CD4-positive, alpha-beta T cell treated with Interleukin-1 beta for 1 hour (primary cell): Measurements from ENCODE around the gene SMCO2.
A peak's percentile ranks its signal among the peaks of the same experiment; 100 is the strongest.

ENCODE experiments used
- DNase-seq, 2 donors: peaks; one replicate each; pipeline ENCODE4 v3.0.0-alpha.2; 2020 to 2022

Gene SMCO2

DNA sequence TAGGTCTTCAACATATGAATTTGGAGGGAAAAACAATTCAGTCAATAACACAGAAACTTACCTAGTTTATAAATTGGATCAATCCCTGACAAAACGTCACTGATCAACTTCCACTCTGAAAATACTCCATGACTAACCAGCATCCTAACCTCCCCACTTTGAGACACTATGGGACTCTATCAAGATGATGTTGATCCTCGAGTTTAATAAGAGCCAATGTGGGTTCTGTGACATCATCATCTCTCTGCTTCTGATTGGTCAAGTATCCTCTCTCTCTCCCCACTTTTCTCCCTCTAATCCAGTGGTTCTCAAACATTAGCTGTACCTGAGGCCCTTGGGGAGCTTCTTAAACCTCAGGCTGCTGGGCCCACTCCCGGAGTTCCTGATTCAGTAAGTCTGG, at the start of gene SMCO2:
SMCO2 (plus strand) TSS at position 301 of the 400 bp plus-strand sequence. CDS start 23,896 bp downstream, outside the sequence.
- no peak for DNase-seq

DNA sequence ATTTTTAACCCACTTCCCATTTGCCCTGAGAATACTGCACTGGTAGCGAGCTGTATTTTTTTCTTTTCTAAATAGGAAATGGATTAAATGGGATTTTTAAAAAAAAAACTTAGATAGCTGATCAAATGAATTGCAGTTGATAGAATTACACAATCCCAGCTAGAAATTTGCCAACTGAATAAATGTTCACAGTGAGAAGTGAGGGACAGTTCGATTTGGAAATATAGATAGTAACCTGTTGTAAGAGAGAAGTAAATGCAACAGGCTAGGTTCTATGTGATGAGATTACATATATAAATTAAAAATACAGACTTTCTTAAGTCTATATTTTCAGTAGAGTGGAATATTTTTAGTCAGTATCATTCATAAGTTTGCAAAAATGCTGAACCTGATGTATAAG, 48.1 kb upstream of the SMCO2 start:
- DNase-seq, result no peak

DNA sequence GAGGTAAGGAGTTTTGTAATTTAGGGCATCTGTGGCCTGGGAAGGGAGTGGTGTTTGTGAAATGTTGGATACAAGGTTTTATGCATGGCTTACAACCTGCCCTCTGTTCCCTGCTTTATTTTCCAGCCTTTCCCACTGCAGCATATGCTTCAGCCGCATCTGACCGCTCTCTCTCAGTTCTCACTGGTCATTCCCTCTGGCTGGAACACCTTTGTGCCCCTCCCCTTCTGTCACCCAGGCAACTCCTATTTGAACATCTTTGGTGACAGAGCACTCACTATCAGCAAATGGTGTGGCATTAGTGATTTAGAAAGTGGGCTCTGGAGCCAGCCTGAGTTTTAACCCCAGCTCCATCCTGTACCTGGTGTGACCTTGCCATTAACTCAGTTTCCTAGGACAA, 47.5 kb upstream of the SMCO2 start:
- DNase-seq, result no peak

DNA sequence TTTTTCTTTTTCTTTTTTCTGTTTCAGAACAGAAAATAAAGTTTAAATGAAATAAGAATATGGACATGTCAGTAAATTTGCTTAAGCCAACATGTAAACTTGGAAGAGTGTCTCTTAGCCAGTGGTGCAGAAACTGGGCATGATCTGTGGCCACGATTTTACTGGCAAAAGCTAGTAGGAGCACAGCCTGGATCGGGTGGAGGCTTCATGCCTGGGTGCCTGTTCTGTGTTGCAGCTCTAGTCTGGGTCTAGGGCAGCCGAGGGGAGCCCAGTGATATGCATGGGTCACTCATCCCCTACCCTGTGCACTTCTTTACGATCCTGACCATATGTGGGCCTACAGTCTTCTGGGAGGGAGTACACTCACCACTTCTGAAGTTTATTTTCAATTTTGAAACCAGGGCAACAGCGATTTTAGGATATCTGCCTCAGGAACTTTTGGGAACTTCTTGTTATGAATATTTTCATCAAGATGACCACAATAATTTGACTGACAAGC, 45.6 kb upstream of the SMCO2 start:
- DNase-seq, result no peak

DNA sequence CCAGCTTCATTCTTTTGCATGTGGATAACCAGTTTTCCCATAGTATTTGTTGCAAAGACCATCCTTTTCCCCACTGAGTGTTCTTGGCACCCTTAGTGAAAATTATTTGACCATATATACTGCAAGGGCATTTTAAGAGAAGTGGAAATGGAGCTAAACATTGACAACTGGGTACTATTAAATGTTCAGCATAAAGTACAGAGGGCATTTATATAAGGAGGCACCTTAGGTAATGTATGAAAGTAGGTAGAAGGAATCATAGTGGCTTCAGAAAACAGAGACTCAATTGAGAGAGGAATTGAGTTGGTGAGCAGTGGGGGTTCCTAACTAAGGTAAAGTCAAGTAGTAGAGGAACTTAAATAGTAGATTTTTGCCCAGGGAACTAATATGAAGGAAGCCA, 34.5 kb upstream of the SMCO2 start:
- no peak for DNase-seq

DNA sequence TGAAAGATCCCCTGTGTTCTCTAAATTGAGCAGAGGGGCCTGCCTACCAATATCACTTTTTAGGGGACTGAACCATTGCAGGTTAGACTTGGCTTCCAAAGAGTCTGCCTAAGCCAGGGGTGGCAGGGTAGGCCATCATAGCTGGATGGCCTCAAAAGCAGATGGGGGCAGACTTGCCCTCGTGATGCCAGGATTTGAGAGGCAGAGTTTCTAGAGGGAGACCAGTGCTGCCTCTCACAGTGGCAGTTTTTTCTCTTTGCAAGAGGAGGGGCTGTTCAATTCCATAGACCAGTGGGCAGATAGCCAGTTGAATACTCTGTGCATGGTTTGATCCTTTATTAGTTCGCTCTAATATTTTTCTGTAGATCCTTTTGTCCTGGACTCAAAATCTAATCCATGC, 23.8 kb upstream of the SMCO2 start:
- DNase-seq, result no peak

DNA sequence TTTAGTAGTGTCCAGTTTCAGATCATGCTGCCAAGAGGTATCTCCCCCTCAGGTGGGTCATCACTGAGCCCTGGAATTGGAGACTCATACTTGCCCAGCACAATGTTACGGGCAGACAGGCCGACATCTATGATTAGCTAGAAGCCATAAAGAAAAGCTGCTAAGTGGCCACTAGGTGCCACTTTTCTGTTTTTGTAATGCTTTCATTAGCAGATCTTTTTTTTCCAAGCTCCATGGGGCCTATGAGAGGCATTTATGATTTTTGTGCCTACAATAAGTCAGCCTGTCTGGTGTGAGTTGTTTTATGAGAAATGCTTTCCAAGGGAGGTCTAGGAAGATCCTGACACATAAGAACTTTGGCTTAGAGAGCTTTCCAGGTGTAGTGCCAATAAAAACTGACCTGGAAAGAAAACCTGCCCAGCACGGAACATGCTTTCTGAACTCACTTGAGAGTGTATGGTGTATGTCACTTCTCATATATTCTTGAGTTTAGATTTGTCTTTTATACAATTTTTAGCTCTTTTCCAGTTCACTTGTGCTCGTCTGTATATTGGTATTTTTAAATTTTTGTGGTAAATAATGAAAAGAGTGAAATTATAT, 21.8 kb upstream of the SMCO2 start:
- no peak for DNase-seq

DNA sequence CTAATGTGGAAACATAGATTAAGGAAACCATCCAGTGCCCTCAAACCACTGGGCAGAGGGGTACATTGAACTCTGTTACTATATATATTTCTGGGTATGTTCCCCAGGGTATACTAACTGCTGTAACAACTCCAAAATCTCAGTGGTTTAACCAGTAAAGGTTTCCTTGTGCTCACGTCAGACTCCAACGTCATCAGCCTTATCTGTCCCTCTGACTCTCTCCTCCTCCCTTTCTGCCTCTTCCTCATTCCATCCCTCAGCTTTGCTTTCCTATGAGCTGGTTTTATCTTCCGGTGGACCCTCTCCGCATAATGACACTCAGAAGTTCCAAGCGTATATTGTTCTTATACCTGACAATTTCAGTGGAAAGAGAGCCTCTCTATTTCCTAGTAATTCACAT, 21.2 kb upstream of the SMCO2 start:
- DNase-seq, result no peak

DNA sequence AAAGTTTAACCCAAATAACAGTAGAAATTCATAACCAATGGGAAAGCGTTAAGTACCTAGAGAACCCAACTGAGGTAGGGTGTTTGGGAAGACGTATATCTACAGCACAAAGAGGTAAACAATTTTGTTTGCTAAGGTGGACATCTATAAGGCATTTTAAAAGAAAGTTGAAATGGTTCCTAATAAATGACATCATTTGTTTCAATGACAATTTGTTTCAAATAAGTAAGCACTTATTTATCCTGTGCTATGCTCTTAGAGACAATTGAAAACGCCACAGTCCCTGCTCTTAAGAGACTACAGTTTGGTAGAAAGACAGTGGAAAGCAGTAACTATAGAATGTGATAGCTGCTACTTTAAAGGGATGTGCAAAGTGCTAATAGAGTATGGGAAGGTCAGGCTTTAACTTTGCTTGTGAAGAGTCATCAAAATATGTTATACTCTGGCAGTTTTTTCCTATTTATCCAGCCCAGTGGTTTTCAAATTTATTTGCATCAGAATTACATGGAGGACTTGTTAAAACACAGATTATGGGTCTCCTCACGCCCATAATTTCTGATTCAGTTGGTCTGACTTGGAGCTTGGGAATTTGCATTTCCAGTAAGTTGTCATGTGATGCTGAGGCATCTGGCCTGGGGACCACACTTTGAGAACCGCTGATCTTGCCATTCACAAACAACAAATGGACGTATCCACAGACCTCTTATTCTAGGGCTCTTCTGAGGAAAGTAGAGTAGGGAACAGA, 19.6 kb upstream of the SMCO2 start:
- no peak for DNase-seq

DNA sequence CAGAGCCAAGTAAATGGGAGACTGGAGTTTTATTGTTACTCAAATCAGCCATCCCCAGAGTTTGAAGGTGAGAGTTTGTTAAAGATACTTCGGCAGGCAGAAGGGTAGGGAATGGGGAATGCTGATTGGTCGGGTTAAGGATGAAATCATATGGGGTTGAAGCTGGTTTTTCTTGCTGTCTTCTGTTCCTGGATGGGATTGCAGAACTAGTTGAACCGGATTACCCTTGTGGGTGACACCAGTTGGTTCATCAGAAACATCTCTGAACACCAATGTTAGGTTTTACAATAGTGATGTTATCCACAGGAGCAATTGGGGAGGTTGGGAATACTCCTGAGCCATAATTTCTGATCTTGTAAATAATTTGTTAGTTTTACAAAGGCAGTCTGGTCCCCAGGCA, 18.7 kb upstream of the SMCO2 start:
- DNase-seq, result no peak

DNA sequence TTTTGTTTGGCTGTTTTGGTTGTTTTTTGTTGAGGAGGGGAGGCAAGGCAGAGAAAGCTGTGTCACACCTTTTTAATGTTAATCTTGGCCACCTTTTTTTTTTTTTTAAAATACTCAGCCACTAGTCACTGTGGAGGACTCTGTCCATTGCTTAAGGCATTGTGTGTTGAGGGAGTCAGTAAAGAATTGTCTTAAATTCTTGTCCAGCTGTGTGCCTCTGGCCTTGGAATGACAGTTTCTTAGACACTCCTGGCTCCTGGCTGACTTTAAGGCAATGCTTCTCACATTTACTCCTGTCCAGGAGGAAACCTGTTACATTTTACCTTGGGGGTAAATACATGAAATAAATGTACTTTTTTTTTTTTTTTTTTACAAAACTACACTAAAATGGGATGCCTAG, 18.1 kb upstream of the SMCO2 start:
- no peak for DNase-seq

DNA sequence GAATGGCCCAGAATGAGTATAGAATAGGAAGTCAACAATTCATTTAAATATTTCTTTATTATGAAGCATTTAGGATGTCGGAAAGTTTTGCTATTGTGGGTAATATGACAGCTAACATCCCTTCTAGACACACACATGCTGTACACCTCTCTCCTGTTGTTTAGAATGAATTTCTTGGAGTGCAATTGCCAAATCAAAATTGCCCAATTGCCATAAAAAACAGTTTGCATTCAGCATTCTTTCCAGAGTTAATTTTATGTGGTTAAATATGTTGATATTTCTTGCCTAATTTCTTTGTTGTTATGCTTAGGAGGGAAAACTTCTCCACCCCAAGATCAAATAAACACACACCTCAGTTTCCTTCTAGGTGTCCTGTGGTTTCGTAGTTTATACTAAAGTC, 16.9 kb upstream of the SMCO2 start:
- no peak for DNase-seq

DNA sequence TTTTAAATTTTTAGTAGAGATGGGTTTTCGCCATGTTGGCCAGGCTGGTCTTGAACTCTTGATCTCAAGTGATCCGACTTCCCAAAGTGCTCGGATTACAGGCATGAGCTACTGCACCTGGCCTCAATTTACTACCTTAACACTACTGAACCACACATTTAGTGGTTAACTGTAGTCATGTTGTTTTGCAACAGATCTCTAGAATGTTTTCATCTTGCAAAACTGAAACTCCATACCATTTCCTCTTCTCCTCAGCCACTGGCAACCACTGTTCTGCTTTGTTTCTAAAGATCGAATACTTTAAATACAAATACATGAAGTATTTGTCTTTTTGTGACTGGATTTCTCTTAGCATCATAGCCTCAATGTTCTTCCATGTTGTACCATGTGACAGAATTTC, 15.4 kb upstream of the SMCO2 start:
- DNase-seq, result peak in 1 of 2 donors; percentile 1

DNA sequence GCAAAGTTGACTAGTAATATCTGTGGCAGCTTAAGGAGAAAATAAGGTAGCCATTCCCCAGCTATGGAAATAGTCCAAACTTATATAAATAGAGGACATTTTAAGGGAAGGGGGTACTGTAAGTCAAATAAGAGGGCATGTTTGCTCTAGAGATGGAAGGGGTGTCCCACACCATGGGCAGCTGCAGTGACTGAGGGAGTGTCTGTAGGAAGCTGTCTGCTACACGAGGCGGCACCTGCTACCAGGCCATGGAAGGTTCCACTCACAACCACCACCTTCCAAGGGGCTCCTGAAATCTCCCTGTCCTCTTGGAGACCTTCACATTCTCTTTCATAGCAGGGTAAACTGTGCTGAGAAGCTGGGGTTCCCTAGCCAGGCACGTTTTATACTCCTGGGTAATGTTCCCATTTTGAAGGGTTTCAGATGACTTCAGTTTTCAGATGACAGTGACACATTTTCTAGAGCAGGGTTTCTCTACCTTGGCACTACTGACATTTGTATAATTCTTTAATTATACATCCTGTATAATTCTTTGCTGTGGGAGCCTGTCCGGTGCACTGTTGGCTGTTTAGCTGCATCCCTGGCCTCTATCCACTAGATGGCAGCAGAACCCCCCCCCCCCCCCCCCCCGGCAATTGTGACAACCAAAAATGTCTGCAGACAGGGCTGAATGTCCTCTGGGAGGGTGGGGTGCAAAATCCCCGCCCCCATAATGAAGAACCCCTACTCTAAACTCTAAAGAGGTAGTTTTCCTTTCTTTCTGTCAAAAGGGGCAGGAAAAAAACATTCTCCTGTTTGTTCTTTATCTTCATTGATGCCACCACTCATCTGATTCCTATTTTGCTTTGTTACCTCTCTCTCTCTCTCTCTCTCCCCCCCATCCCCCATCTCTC, 11.6 kb upstream of the SMCO2 start:
- DNase-seq, result peak; percentile 2 to 13

DNA sequence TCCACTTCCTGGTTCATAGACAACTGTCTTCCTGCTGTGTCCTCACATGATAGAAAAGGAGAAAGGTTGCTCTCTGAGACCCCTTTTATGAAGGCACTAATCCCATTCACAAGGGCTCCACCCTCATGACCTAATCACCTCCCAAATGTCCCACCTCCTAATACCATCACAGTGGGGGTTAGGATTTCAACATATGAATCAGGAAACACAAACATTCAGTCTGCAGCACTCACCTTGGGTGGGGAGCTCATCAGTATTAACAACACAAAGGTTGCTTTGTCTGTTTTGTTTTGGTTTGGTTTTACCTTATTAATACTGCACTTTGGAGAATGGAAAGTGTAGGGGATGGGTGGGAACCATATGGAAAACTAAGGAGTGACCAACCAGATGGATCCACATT, 10.5 kb upstream of the SMCO2 start:
- no peak for DNase-seq

DNA sequence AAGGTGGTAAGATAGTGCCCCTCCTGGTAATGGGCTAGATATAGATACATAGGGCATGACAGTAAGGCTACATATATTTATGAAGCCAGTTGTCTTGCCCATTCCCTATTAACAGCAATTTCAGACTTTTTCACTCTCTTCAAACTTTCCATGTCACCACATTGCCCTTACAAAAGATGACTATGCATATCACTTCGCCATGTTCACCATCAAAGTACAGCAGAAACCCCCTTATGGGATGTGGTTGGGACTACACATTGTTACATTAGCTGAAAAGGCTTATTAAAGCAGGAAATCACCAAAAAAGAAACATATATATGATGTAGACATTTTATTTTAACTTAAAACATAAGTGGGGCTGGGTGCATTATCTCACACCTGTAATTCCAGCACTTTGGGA, 9.8 kb upstream of the SMCO2 start:
- DNase-seq, result no peak

DNA sequence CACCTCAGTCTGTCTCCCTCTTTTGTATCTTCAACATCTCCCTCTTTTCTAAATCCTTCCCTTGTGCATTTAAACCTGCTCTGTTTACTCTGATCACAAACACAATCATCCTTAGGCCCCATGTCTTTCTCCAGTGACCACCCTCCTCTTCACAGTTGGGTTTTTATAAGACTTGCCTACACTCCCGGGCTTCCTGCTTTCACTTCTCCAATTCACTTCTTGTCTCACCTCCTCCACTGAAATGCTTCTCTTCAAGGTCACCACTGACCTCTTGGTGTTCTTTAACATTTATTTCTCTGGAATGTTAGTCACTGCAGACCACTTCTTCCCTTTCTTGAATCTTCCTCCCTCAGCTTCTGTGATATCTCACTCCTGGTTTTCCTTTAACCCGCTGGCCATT, 8.7 kb upstream of the SMCO2 start:
- no peak for DNase-seq

DNA sequence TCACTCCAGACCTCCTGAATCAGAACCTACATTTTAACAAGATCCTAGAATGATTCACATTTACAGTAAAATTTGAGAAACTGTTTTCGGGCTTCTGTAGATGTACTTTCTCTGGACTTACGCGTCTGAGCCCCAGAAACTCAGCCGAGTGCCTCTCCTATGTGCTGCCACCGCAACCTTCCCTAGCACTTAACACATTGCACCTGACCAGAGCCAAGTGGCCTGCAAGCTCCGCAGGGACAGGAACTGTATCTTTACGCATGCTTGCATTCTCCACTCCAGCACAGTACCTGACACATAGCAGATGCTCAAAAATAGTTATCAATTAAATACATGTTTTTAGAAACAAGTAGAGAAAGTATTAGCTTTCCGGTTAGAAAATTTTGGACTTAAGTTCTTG, 1.2 kb downstream of the SMCO2 start:
- DNase-seq, result no peak

DNA sequence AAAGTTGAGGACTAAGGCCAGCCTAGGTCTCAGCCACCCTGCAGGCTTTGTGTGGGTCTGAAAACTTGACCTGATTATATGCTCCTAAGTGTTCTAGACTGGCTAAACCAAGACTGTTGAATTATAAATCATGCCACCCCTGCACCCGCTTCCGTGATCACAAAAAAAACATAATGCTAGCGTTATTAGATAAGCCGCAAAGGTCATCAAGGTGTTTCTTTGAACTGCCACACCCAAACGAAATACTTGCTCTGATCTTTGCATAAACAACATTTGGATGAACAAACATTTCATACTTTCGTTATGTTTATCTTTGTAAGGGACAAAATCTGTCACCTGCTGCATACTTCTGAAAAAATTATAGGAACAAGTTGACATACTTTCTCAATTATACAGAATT, 2.5 kb downstream of the SMCO2 start:
- DNase-seq, result no peak

DNA sequence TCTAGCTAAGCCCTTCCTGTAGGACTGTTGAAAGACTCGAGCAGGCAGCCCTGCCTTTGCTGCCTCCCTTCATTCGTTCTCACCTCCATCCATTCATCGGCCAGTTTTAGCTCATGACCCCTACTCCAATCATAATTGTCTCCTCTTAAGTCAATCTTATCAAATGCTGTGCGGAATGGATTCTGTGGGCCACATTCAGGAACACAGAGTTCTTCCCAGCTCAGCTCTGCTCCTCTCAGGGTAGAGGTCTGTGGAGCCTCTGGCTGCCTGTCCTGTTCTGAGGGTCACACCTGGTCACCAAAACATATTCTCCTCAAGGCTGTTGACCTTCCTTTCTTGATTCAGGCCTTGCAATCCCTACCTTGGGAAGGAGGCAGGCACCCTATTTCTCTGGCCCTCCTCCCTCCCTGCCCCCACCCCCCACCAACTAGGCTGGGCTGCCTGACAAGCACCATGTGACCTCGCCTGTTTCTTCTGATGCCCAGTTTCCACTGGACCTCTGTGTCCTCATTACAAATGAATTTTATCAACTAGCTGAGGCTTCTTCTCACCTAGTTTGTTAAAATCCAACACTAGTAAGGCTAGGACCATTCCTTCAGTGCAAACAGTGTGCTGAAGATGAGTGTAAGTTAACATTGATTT, 3.5 kb downstream of the SMCO2 start:
- no peak for DNase-seq

DNA sequence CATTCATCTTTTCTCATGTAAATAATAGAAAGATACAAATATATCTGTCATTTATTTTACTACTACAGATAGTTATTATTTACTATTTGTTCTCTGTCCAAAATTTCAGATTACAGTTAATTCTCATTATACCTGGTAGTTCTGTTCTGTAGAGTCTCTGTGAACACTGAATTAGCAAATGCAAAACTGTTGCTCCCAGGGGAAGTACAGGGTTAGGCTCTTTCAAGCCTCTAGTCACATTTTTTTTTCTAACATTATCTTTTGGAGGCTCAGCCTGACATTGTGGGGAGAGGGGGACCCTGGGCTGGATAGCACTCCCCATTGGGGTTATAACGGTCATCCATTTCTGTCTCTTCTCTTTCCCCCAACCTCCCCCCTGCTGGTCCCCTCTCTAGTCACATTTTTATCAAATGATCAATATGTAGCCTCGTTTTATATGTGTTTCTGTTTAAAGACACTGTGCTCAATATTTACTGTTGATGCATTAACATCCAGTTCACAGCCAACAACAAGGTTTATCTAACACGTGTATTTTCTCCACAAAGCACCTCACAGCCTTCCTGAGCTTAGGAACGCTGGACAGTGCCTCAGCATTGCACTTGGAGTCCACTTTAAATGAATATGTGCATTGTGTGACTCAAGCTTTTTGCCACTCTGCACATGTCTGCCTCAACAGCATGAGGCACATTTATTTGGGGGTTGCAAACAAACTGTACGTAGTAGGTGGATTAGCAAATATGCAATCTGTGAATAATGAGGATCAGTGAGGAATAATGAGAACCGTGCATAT, 4.7 kb downstream of the SMCO2 start:
- DNase-seq, result no peak

DNA sequence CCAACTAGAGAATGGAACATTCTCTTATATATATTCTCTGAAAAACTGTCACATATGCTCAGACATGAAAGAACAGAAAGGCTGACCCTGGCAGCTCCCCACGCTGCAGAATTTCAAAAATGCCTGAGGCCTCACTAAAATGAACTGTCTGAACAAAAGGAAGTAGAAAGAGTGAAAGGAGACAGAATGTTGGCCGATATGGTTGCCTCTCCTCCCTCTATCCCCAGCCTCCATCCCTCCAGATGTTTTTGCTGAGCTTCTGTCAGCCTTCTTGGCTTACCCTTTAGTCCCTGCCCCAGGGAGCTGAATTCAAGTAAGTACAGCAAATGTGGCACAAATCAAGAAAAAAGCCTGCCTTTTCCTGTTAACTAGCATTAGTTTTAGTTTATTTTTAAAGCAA, 6.9 kb downstream of the SMCO2 start:
- DNase-seq, result no peak
